ENCODE results near the gene BANK1.
"Not testable (repeated sequence)": the region's sequence is repeated elsewhere in the genome, so short reads cannot be mapped to it uniquely, and the experiment has no call there.

The BANK1 gene

GRCh38 chr4:101864660-101865059 lies 74.1 kb downstream of the BANK1 start:
- DNase-seq (ENCODE audit: low read depth, low spot score): no peak
- H3K4me3 ChIP-seq (ENCODE audit: low read length): no peak overlapping the region

GRCh38 chr4:101865501-101866062 lies 75.1 kb downstream of the BANK1 start:
- DNase-seq (ENCODE audit: low read depth, low spot score): no peak
- no peak overlapping the region for H3K4me3 ChIP-seq (ENCODE audit: low read length)

- H3K4me3 ChIP-seq (ENCODE audit: low read length): no peak overlapping the region
- no peak for DNase-seq (ENCODE audit: low read depth, low spot score)
Measured at GRCh38 chr4:101870874-101871273, 80.3 kb downstream of the BANK1 start.

GRCh38 chr4:101871962-101872676 lies 81.6 kb downstream of the BANK1 start:
- H3K4me3 ChIP-seq (ENCODE audit: low read length): no peak overlapping the region
- DNase-seq (ENCODE audit: low read depth, low spot score): no peak

- DNase-seq (ENCODE audit: low read depth, low spot score): no peak
- no peak overlapping the region for H3K4me3 ChIP-seq (ENCODE audit: low read length)
Measured at GRCh38 chr4:101885574-101885973, 95.0 kb downstream of the BANK1 start.

- DNase-seq (ENCODE audit: low read depth, low spot score): no peak
- no peak overlapping the region for H3K4me3 ChIP-seq (ENCODE audit: low read length)
Measured at GRCh38 chr4:101886826-101887225, 96.3 kb downstream of the BANK1 start.

- no peak overlapping the region for H3K4me3 ChIP-seq (ENCODE audit: low read length)
- DNase-seq (ENCODE audit: low read depth, low spot score): no peak
Measured at GRCh38 chr4:101888472-101888871, 97.9 kb downstream of the BANK1 start.

GRCh38 chr4:101905527-101905926 lies 115.0 kb downstream of the BANK1 start:
- not testable (repeated sequence) for H3K4me3 ChIP-seq (ENCODE audit: low read length); DNase-seq (ENCODE audit: low read depth, low spot score)

GRCh38 chr4:101910786-101911373 lies 120.3 kb downstream of the BANK1 start:
- no peak for DNase-seq (ENCODE audit: low read depth, low spot score)

GRCh38 chr4:101911616-101912015 lies 121.1 kb downstream of the BANK1 start:
- H3K4me3 ChIP-seq (ENCODE audit: low read length): no peak overlapping the region
- DNase-seq (ENCODE audit: low read depth, low spot score): no peak

More at GRCh38 chr4:101910786-101911373, 120.3 kb downstream of the BANK1 start:
- no peak overlapping the region for H3K4me3 ChIP-seq (ENCODE audit: low read length)

GRCh38 chr4:101914761-101915160 lies 124.2 kb downstream of the BANK1 start:
- DNase-seq (ENCODE audit: low read depth, low spot score): no peak
- no peak overlapping the region for H3K4me3 ChIP-seq (ENCODE audit: low read length)

- no peak for DNase-seq (ENCODE audit: low read depth, low spot score)
- no peak overlapping the region for H3K4me3 ChIP-seq (ENCODE audit: low read length)
Measured at GRCh38 chr4:101919373-101919977, 128.9 kb downstream of the BANK1 start.

GRCh38 chr4:101921370-101921769 lies 130.8 kb downstream of the BANK1 start:
- H3K4me3 ChIP-seq (ENCODE audit: low read length): no peak overlapping the region
- DNase-seq (ENCODE audit: low read depth, low spot score): no peak

GRCh38 chr4:101931619-101932018 lies 141.1 kb downstream of the BANK1 start:
- no peak overlapping the region for H3K4me3 ChIP-seq (ENCODE audit: low read length)
- no peak for DNase-seq (ENCODE audit: low read depth, low spot score)

GRCh38 chr4:101933855-101934254 lies 143.3 kb downstream of the BANK1 start:
- H3K4me3 ChIP-seq (ENCODE audit: low read length): no peak overlapping the region
- no peak for DNase-seq (ENCODE audit: low read depth, low spot score)

- no peak for DNase-seq (ENCODE audit: low read depth, low spot score)
- no peak overlapping the region for H3K4me3 ChIP-seq (ENCODE audit: low read length)
Measured at GRCh38 chr4:101938836-101939235, 148.3 kb downstream of the BANK1 start.

- no peak overlapping the region for H3K4me3 ChIP-seq (ENCODE audit: low read length)
- DNase-seq (ENCODE audit: low read depth, low spot score): no peak
Measured at GRCh38 chr4:101941816-101942358, 151.4 kb downstream of the BANK1 start.

- no peak for DNase-seq (ENCODE audit: low read depth, low spot score)
- no peak overlapping the region for H3K4me3 ChIP-seq (ENCODE audit: low read length)
Measured at GRCh38 chr4:101942891-101943290, 152.4 kb downstream of the BANK1 start.

- no peak for DNase-seq (ENCODE audit: low read depth, low spot score)
- no peak overlapping the region for H3K4me3 ChIP-seq (ENCODE audit: low read length)
Measured at GRCh38 chr4:101944649-101945048, 154.1 kb downstream of the BANK1 start.

GRCh38 chr4:101948055-101948454 lies 157.5 kb downstream of the BANK1 start:
- no peak for DNase-seq (ENCODE audit: low read depth, low spot score)
- H3K4me3 ChIP-seq (ENCODE audit: low read length): no peak overlapping the region

Measured in Jurkat, Clone E6-1 (cell line).